HepG2 (cell line): ENCODE results near the gene PROM2. TPM values are rescaled to one million over a fixed set of nuclear protein-coding genes. Genes with fewer than 3 reads are reported as not detected.

Experiments used
- ATAC-seq: fragments of 200-7000 bp; cut with Tn5 transposase; 3 replicates; pipeline ENCODE4 v1.9.1; 2020; ENCODE audit warnings: mild to moderate bottlenecking, moderate library complexity
- BruUV-seq: library from RNA; stranded (reverse); fragments of 400-500 nt; replicated peaks from 2 replicates; lab custom pipeline; 2021; lab: Mats Ljungman, UMichigan
- CTCF ChIA-PET: fragments of 300-600 bp; formaldehyde crosslinking; extraction: SDS; loops from one replicate; lab custom pipeline; 2021; ENCODE audit warnings: low total read pairs, inconsistent platforms, low intra/inter-chr PET ratio; lab: Yijun Ruan, JAX
- POLR2A ChIA-PET: fragments of 350-600 bp; sonication (Branson Sonifier 250); formaldehyde crosslinking; loops from one replicate; lab custom pipeline; 2020; ENCODE audit warnings: antibody characterized with exemption, inconsistent platforms; lab: Yijun Ruan, JAX
- DNase-seq: peaks from one replicate; pipeline ENCODE4 v3.0.0-alpha.2; 2015; ENCODE audit warnings: low spot score
- FAIRE-seq: peaks from 3 replicates; lab custom pipeline; 2011; peaks lifted over from hg19 to GRCh38; lab: Jason Lieb, UNC
- H2AFZ ChIP-seq: one replicate; pipeline ENCODE4 v1.6.1; 2011; ENCODE audit warnings: low read length, inconsistent platforms
- H3K27ac ChIP-seq: fragments of 300-600 bp; 3 replicates; pipeline ENCODE4 v1.8.0; 2011; ENCODE audit warnings: mixed run types, mild to moderate bottlenecking, mixed read lengths, low read length, inconsistent platforms; ENCODE audit not compliant: insufficient read depth; ENCODE audit errors: extremely low read length
- H3K27me3 ChIP-seq, 2 experiments: fragments of 200-600 bp in 1 of 2; 2 replicates in 1 of 2; 3 replicates in 1 of 2; pipeline versions ENCODE4 v1.6.0 to v1.8.0; 2011; ENCODE audit warnings: low read length in 2 of 2, mild to moderate bottlenecking in 2 of 2, moderate library complexity in 2 of 2, inconsistent platforms in 1 of 2; ENCODE audit not compliant: insufficient read depth in 2 of 2, control insufficient read depth in 1 of 2
- H3K36me3 ChIP-seq, 2 experiments: fragments of 200-600 bp in 1 of 2; replicated peaks in 1 of 2; 2 replicates in 1 of 2; 3 replicates in 1 of 2; pipeline versions ENCODE4 v1.5.1 to v1.8.0; 2011; ENCODE audit warnings: low read length in 2 of 2, inconsistent platforms in 1 of 2; ENCODE audit not compliant: insufficient read depth in 2 of 2, control insufficient read depth in 1 of 2
- H3K4me1 ChIP-seq: 2 replicates; pipeline ENCODE4 v1.5.1; 2012; ENCODE audit warnings: low read length, inconsistent platforms; ENCODE audit not compliant: insufficient read depth
- H3K4me2 ChIP-seq: 2 replicates; pipeline ENCODE4 v1.6.0; 2011; ENCODE audit warnings: low read depth, low read length, inconsistent platforms
- H3K4me3 ChIP-seq, 3 experiments: fragments of 200-600 bp in 1 of 3; sonication (generic), shearing (Covaris generic) in 1 of 3; replicated peaks in 1 of 3; 2 replicates each; pipeline ENCODE4 v1.5.1; 2011 to 2016; ENCODE audit warnings: low read length in 3 of 3, inconsistent platforms in 2 of 3, low read depth in 2 of 3, mild to moderate bottlenecking in 2 of 3, control low read depth in 1 of 3, mixed read lengths in 1 of 3; ENCODE audit not compliant: insufficient read depth in 1 of 3
- H3K79me2 ChIP-seq: one replicate; pipeline ENCODE4 v1.6.1; 2011; ENCODE audit warnings: low read length, inconsistent platforms; ENCODE audit not compliant: insufficient read depth
- H3K9ac ChIP-seq: 2 replicates; pipeline ENCODE4 v1.6.0; 2011; ENCODE audit warnings: mild to moderate bottlenecking, low read depth, low read length, inconsistent platforms; ENCODE audit not compliant: insufficient read depth
- H3K9me3 ChIP-seq: 2 replicates; pipeline ENCODE4 v1.5.1; 2012; ENCODE audit warnings: mild to moderate bottlenecking, low read length
- H4K20me1 ChIP-seq: 2 replicates; pipeline ENCODE4 v1.6.0; 2011; ENCODE audit warnings: inconsistent platforms, mild to moderate bottlenecking, low read length, moderate library complexity; ENCODE audit not compliant: insufficient read depth
- ARID5B ChIP-seq: IDR thresholded peaks from 2 replicates; pipeline ENCODE4 v1.4.0; 2020; ENCODE audit warnings: mild to moderate bottlenecking, missing genetic modification reagents
- ELF3 ChIP-seq: IDR thresholded peaks from 2 replicates; pipeline ENCODE4 v1.6.1; 2016; ENCODE audit warnings: missing genetic modification reagents, missing compliant biosample characterization
- HMG20A ChIP-seq: IDR thresholded peaks from 2 replicates; pipeline ENCODE4 v1.6.1; 2016; ENCODE audit warnings: borderline replicate concordance
- HOXA3 ChIP-seq: sonication (generic); formaldehyde crosslinking; IDR thresholded peaks from 2 replicates; pipeline ENCODE4 v1.5.0; 2020; ENCODE audit warnings: missing genetic modification reagents
- NONO ChIP-seq, 2 experiments: fragments of 450-650 bp in 1 of 2; sonication (generic) in 1 of 2; formaldehyde crosslinking in 1 of 2; IDR thresholded peaks in 1 of 2; conservative IDR thresholded peaks in 1 of 2; 2 replicates each; pipeline versions ENCODE4 v1.6.1 to v1.8.0; 2017 to 2022; ENCODE audit warnings: mild to moderate bottlenecking in 1 of 2, missing genetic modification reagents in 1 of 2, moderate library complexity in 1 of 2
- PBX2 ChIP-seq: IDR thresholded peaks from 2 replicates; pipeline ENCODE4 v1.6.1; 2016; ENCODE audit warnings: control low read depth
- RXRA ChIP-seq: sonication (generic); formaldehyde crosslinking; IDR thresholded peaks from 2 replicates; pipeline ENCODE4 v1.5.1; 2020; ENCODE audit warnings: missing genetic modification reagents
- ZKSCAN8 ChIP-seq: IDR thresholded peaks from 2 replicates; pipeline ENCODE4 v1.6.1; 2016; ENCODE audit warnings: borderline replicate concordance, missing genetic modification reagents, missing compliant biosample characterization
- ZNF251 ChIP-seq: sonication (generic); formaldehyde crosslinking; IDR thresholded peaks from 2 replicates; pipeline ENCODE4 v1.9.0; 2021; ENCODE audit warnings: mild to moderate bottlenecking, missing genetic modification reagents
- ZNF816 ChIP-seq: sonication (generic); formaldehyde crosslinking; IDR thresholded peaks from 2 replicates; pipeline ENCODE4 v1.8.0; 2022; ENCODE audit warnings: missing genetic modification reagents, mild to moderate bottlenecking, borderline replicate concordance
- ZSCAN25 ChIP-seq: sonication (generic); formaldehyde crosslinking; IDR thresholded peaks from 2 replicates; pipeline ENCODE4 v1.8.0; 2022; ENCODE audit warnings: mild to moderate bottlenecking, missing genetic modification reagents
- WGBS: methylation state at CpG from one replicate; pipeline ENCODE4 v1.1.6; 2017; ENCODE audit warnings: low lambda C conversion rate; 5-methylcytosine and 5-hydroxymethylcytosine counted together
- in situ Hi-C: cut with HindIII; loops from 2 replicates; pipeline ENCODE4 v1.10.0; 2017; ENCODE audit warnings: low pct_unique_long_range_greater_than_20kb; ENCODE audit not compliant: extremely low pct_ligation_motif_present
- intact Hi-C: fragments of 100-400 bp; cut with micrococcal nuclease; formaldehyde crosslinking; loops from one replicate; pipeline ENCODE4 v1.10.0; 2022; ENCODE audit not compliant: unreplicated experiment
- polyA plus RNA-seq, 8 experiments: library from polyadenylated mRNA; depleted of rRNA in 3 of 8; stranded (reverse) in 7 of 8; unstranded in 1 of 8; fragments of >200 nt; fragmentation: Illumina TruSeq in 4 of 8; extraction: Trizol in 4 of 8; gene quantifications; 2 replicates each; pipeline versions ENCODE4 v1.2.1 to v1.2.3, GENCODE V29; 2011 to 2016; ENCODE audit warnings: low read depth in 4 of 8, missing spikeins in 1 of 8, mixed read lengths in 1 of 8; ENCODE audit not compliant: insufficient read depth in 1 of 8
- total RNA-seq, 5 experiments: library from RNA; depleted of rRNA; stranded (reverse); fragments of >200 nt; fragmentation: Illumina TruSeq; extraction: Trizol; gene quantifications; 2 replicates each; pipeline ENCODE4 v1.2.3, GENCODE V29; 2016; ENCODE audit warnings: low read depth in 1 of 5

Gene PROM2
- total and polyA plus RNA-seq, 2 of the 13 experiments (the other 11 are each of a cell fraction or from before 2014, with no cell fraction given), result not detected

- no TSS peak for BruUV-seq
- no peak overlapping the region for H3K4me2 ChIP-seq
- H3K27ac ChIP-seq, result no peak overlapping the region
- in situ Hi-C loops (no loop called here), intact Hi-C loops (no loop called here)
- no peaks in the 10 kb centered on the region for H3K79me2 ChIP-seq
- ATAC-seq (peak; percentile 25; the same call in 2 of the 3 replicates), FAIRE-seq (no peak), DNase-seq (no peak)
- H3K27me3 ChIP-seq, result peaks cover 13 to 35% of the 10 kb centered on the region in 2 experiments; a peak in 2 of 5 replicates
- POLR2A ChIA-PET, result no interaction called here
- H3K9ac ChIP-seq, result no peak overlapping the region
- no peaks in the 10 kb centered on the region for H3K4me1 ChIP-seq
- no peak overlapping the region for H3K4me3 ChIP-seq
- TF ChIP-seq HOXA3 (CRISPR knock-in tag), result no peak
- TF ChIP-seq ZSCAN25 (CRISPR knock-in tag), result no peak
- no peaks in the 10 kb centered on the region for H3K9me3 ChIP-seq
- no peaks in the 10 kb centered on the region for H3K36me3 ChIP-seq
- WGBS, result 40% methylated on average over 10 of the region's 11 CpGs
- no peak overlapping the region for H2AFZ ChIP-seq
- CTCF ChIA-PET, result no interaction called here
- H4K20me1 ChIP-seq, result no peaks in the 10 kb centered on the region
Observed at GRCh38 chr2:95267458-95268210, 6.6 kb upstream of the PROM2 start.

- ChIA-PET POLR2A (no interaction called here), CTCF (no interaction called here)
- in situ Hi-C loops (no loop called here), intact Hi-C loops (no loop called here)
- Histone ChIP-seq H3K4me1 (no peaks in the 10 kb centered on the region), H4K20me1 (no peaks in the 10 kb centered on the region), H3K9me3 (no peaks in the 10 kb centered on the region), H3K36me3 (no peaks in the 10 kb centered on the region), H3K4me3 (no peak overlapping the region), H3K27ac (no peak overlapping the region), H3K9ac (no peak overlapping the region), H2AFZ (no peak overlapping the region), H3K4me2 (no peak overlapping the region), H3K79me2 (no peaks in the 10 kb centered on the region), H3K27me3 (peaks cover 13 to 39% of the 10 kb centered on the region in 2 experiments; a peak in 2 of 5 replicates)
- DNase-seq (no peak), FAIRE-seq (no peak), ATAC-seq (no peak)
- no peak for TF ChIP-seq NONO (IDR thresholded peaks at IDR 0.05)
- no peak for TF ChIP-seq NONO (CRISPR knock-in tag; conservative IDR thresholded peaks at IDR 0.05)
- no peak for TF ChIP-seq ZNF816 (CRISPR knock-in tag)
- TF ChIP-seq ZNF251, result no peak
- no peak for TF ChIP-seq PBX2 (CRISPR knock-in tag)
- TF ChIP-seq RXRA, result no peak
- TF ChIP-seq ELF3 (CRISPR knock-in tag), result no peak
- TF ChIP-seq ZKSCAN8 (CRISPR knock-in tag), result no peak
- no peak for TF ChIP-seq ARID5B
- TF ChIP-seq HMG20A (CRISPR knock-in tag), result no peak
- WGBS, result 12% methylated on average over 11 of the region's 13 CpGs
- no TSS peak for BruUV-seq
Observed at GRCh38 chr2:95268211-95269035, 5.8 kb upstream of the PROM2 start.
